K562 (cell line): Measurements from ENCODE around the gene ITIH6. TPM values are rescaled to one million over a fixed set of nuclear protein-coding genes. Genes with fewer than 3 reads are reported as not detected.

ENCODE experiments used
- ZBTB5 ChIP-seq: fragments of 450-650 bp; IDR thresholded peaks from 2 replicates; pipeline ENCODE4 v1.6.1; 2017; ENCODE audit warnings: antibody characterized with exemption
- polyA plus RNA-seq, 8 experiments: library from polyadenylated mRNA; depleted of rRNA in 4 of 8; stranded (reverse) in 5 of 8; unstranded in 3 of 8; fragments of >200 nt; fragmentation: Nextera tagmentation in 2 of 8; fragmentation: Illumina TruSeq in 1 of 8; extraction: Ambion mirVana in 2 of 8; extraction: Trizol in 1 of 8; gene quantifications; 2 replicates each; pipeline versions ENCODE4 v1.2.1 to v1.2.3, GENCODE V29; 2011 to 2014; ENCODE audit warnings: inconsistent platforms in 1 of 8, missing spikeins in 1 of 8
- total RNA-seq, 7 experiments: library from RNA; depleted of rRNA in 6 of 7; stranded (reverse); fragments of >200 nt in 6 of 7; fragmentation: Illumina TruSeq in 2 of 7; extraction: Trizol in 2 of 7; gene quantifications; 2 replicates each; pipeline versions ENCODE4 v1.2.1 to v1.2.3, GENCODE V29; 2011 to 2021; ENCODE audit warnings: low replicate concordance in 1 of 7
- TF ChIP-seq, protein P1 (sequence below): fragments of 200-800 bp; sonication (Bioruptor generic); IDR thresholded peaks from 2 replicates; pipeline ENCODE4 v1.6.1; 2016; ENCODE audit warnings: missing genetic modification characterization, missing compliant biosample characterization
- TF ChIP-seq, protein P2 (sequence below): fragments of 250-450 bp; sonication (Bioruptor Pico); IDR thresholded peaks from 2 replicates; pipeline ENCODE4 v1.5.0; 2020; ENCODE audit warnings: mild to moderate bottlenecking, borderline replicate concordance

Gene ITIH6
- total and polyA plus RNA-seq, 9 of the 15 experiments (the other 6 are each of a cell fraction or from before 2014, with no cell fraction given): 0.03 TPM; not detected in 8

GRCh38 chrX:54776987-54777672, 20.9 kb downstream of the ITIH6 start (continued):
- no peak for TF ChIP-seq ZBTB5
- TF ChIP-seq, protein P1, sequence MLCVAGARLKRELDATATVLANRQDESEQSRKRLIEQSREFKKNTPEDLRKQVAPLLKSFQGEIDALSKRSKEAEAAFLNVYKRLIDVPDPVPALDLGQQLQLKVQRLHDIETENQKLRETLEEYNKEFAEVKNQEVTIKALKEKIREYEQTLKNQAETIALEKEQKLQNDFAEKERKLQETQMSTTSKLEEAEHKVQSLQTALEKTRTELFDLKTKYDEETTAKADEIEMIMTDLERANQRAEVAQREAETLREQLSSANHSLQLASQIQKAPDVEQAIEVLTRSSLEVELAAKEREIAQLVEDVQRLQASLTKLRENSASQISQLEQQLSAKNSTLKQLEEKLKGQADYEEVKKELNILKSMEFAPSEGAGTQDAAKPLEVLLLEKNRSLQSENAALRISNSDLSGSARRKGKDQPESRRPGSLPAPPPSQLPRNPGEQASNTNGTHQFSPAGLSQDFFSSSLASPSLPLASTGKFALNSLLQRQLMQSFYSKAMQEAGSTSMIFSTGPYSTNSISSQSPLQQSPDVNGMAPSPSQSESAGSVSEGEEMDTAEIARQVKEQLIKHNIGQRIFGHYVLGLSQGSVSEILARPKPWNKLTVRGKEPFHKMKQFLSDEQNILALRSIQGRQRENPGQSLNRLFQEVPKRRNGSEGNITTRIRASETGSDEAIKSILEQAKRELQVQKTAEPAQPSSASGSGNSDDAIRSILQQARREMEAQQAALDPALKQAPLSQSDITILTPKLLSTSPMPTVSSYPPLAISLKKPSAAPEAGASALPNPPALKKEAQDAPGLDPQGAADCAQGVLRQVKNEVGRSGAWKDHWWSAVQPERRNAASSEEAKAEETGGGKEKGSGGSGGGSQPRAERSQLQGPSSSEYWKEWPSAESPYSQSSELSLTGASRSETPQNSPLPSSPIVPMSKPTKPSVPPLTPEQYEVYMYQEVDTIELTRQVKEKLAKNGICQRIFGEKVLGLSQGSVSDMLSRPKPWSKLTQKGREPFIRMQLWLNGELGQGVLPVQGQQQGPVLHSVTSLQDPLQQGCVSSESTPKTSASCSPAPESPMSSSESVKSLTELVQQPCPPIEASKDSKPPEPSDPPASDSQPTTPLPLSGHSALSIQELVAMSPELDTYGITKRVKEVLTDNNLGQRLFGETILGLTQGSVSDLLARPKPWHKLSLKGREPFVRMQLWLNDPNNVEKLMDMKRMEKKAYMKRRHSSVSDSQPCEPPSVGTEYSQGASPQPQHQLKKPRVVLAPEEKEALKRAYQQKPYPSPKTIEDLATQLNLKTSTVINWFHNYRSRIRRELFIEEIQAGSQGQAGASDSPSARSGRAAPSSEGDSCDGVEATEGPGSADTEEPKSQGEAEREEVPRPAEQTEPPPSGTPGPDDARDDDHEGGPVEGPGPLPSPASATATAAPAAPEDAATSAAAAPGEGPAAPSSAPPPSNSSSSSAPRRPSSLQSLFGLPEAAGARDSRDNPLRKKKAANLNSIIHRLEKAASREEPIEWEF: no peak
- TF ChIP-seq, protein P2, sequence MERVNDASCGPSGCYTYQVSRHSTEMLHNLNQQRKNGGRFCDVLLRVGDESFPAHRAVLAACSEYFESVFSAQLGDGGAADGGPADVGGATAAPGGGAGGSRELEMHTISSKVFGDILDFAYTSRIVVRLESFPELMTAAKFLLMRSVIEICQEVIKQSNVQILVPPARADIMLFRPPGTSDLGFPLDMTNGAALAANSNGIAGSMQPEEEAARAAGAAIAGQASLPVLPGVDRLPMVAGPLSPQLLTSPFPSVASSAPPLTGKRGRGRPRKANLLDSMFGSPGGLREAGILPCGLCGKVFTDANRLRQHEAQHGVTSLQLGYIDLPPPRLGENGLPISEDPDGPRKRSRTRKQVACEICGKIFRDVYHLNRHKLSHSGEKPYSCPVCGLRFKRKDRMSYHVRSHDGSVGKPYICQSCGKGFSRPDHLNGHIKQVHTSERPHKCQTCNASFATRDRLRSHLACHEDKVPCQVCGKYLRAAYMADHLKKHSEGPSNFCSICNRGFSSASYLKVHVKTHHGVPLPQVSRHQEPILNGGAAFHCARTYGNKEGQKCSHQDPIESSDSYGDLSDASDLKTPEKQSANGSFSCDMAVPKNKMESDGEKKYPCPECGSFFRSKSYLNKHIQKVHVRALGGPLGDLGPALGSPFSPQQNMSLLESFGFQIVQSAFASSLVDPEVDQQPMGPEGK (CRISPR knock-in tag): no peak
